ENCODE results near the gene PXMP2.

Gene PXMP2

GRCh38 chr12:132687211-132688164 is at the start of gene PXMP2, which contains the start of gene POLE:
PXMP2 (plus strand) TSS chr12:132687587; CDS start chr12:132687671, 84 bp downstream.
POLE (minus strand) TSS chr12:132687342; CDS start chr12:132687315, 27 bp downstream.
- no peak for TF ChIP-seq CTCF (IDR thresholded peaks at IDR 0.05; ENCODE audit: extremely low read depth, missing control alignments)

GRCh38 chr12:132637811-132638210 is 49.6 kb upstream of the PXMP2 start:
- no peak for TF ChIP-seq CTCF (IDR thresholded peaks at IDR 0.05; ENCODE audit: extremely low read depth, missing control alignments)
- no peak for DNase-seq (ENCODE audit: low spot score)

More at GRCh38 chr12:132687211-132688164, at the start of gene PXMP2, which contains the start of gene POLE:
- DNase-seq (ENCODE audit: low spot score) = peak; percentile 100

- TF ChIP-seq CTCF (IDR thresholded peaks at IDR 0.05; ENCODE audit: extremely low read depth, missing control alignments) = peak; percentile 67
- DNase-seq (ENCODE audit: low spot score) = peak; percentile 58
These were observed 48.6 kb upstream of the PXMP2 start for GRCh38 chr12:132638541-132639408.

- DNase-seq (ENCODE audit: low spot score) = no peak
- no peak for TF ChIP-seq CTCF (IDR thresholded peaks at IDR 0.05; ENCODE audit: extremely low read depth, missing control alignments)
These were observed 47.3 kb upstream of the PXMP2 start for GRCh38 chr12:132639956-132640520.

GRCh38 chr12:132640936-132641335 is 46.5 kb upstream of the PXMP2 start:
- DNase-seq (ENCODE audit: low spot score) = no peak
- TF ChIP-seq CTCF (IDR thresholded peaks at IDR 0.05; ENCODE audit: extremely low read depth, missing control alignments) = no peak

GRCh38 chr12:132641811-132642650 is 45.4 kb upstream of the PXMP2 start:
- DNase-seq (ENCODE audit: low spot score) = no peak
- TF ChIP-seq CTCF (IDR thresholded peaks at IDR 0.05; ENCODE audit: extremely low read depth, missing control alignments) = no peak
